Measurements from ENCODE around the gene SLC6A5. TPM values are rescaled to one million over a fixed set of nuclear protein-coding genes. Genes with fewer than 3 reads are reported as not detected.

Gene SLC6A5
- total RNA-seq, 4 donors from 2014 or later: not detected

GRCh38 chr11:20601221-20601914, 2.0 kb downstream of the SLC6A5 start:
- Histone ChIP-seq H3K27ac (no peak overlapping the region), H3K4me1 (peaks cover 0 to 4% (median 0%) of the 10 kb centered on the region in 4 donors), H3K4me3 (no peak overlapping the region), H3K36me3 (no peaks in the 10 kb centered on the region), H3K27me3 (peaks cover 100% of the 10 kb centered on the region), H3K9me3 (no peaks in the 10 kb centered on the region)
- 23% methylated on average over 61 of the region's 63 CpGs; no CpG with 5 or more reads in 1 of the 2 donors for WGBS, 2 donors (ENCODE audit: low coverage in 1 of 2)
- TF ChIP-seq, protein P1, sequence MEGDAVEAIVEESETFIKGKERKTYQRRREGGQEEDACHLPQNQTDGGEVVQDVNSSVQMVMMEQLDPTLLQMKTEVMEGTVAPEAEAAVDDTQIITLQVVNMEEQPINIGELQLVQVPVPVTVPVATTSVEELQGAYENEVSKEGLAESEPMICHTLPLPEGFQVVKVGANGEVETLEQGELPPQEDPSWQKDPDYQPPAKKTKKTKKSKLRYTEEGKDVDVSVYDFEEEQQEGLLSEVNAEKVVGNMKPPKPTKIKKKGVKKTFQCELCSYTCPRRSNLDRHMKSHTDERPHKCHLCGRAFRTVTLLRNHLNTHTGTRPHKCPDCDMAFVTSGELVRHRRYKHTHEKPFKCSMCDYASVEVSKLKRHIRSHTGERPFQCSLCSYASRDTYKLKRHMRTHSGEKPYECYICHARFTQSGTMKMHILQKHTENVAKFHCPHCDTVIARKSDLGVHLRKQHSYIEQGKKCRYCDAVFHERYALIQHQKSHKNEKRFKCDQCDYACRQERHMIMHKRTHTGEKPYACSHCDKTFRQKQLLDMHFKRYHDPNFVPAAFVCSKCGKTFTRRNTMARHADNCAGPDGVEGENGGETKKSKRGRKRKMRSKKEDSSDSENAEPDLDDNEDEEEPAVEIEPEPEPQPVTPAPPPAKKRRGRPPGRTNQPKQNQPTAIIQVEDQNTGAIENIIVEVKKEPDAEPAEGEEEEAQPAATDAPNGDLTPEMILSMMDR (IDR thresholded peaks at IDR 0.05): no peak
- no peak for TF ChIP-seq POLR2A (IDR thresholded peaks at IDR 0.05)
- in situ Hi-C loops (cut with MboI; ENCODE audit: low pct_ligation_motif_present in 1 of 4, low pct_unique_long_range_greater_than_20kb in 1 of 4, low sequenced_read_pairs in 3 of 4): loop anchor here in 3 of 4 donors (25.0 kb wide), 2 partner anchors 214 to 464 kb away; partner anchors contain the start of gene PRMT3 (in 3 of the 3)
- no peak for DNase-seq
- intact Hi-C loops (cut with DNase I; ENCODE audit: low total_unique reads): no loop called here

DNA sequence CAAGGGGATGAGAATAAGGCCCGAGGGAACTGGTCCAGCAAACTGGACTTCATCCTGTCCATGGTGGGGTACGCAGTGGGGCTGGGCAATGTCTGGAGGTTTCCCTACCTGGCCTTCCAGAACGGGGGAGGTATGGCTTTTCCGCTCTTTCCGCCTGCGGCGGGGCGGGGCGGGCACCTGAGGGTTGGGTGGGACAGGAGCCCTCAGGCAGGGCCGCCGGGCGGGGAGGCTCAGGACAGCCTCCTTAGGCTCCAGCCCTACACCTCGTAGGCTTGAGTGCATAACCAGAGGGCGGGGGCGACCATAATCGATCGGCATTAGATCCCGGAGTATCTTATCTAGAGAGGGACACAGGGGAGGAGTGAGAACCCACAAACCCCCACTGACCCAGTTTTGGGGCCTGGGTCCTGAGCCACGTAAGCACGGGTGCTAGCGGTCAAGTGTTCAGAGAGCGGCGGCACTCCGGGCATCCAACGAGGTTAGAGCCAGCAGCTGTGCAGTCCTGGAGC, 4.9 kb downstream of the SLC6A5 start:
- no peak overlapping the region for H3K4me3 ChIP-seq
- no peak overlapping the region for H3K27ac ChIP-seq
- in situ Hi-C loops (cut with MboI; ENCODE audit: low pct_ligation_motif_present in 1 of 4, low pct_unique_long_range_greater_than_20kb in 1 of 4, low sequenced_read_pairs in 3 of 4): loop anchor here in 3 of 4 donors (25.0 kb wide), 2 partner anchors 217 to 467 kb away; partner anchors contain the start of gene PRMT3 (in 3 of the 3)
- DNase-seq: no peak
- intact Hi-C loops (cut with DNase I; ENCODE audit: low total_unique reads): no loop called here
- TF ChIP-seq POLR2AphosphoS5 (IDR thresholded peaks at IDR 0.05) (no peak), EP300 (IDR thresholded peaks at IDR 0.05; ENCODE audit: low read depth) (no peak), POLR2A (IDR thresholded peaks at IDR 0.05) (no peak)
- TF ChIP-seq, protein P1 (IDR thresholded peaks at IDR 0.05): no peak
- peaks cover 97% of the 10 kb centered on the region for H3K27me3 ChIP-seq
- 26% methylated on average over 12 of the region's 25 CpGs; no CpG with 5 or more reads in 1 of the 2 donors for WGBS, 2 donors (ENCODE audit: low coverage in 1 of 2)
- no peaks in the 10 kb centered on the region for H3K4me1 ChIP-seq
- no peaks in the 10 kb centered on the region for H3K36me3 ChIP-seq
- no peaks in the 10 kb centered on the region for H3K9me3 ChIP-seq

- 36% methylated on average over 27 of the region's 27 CpGs; no CpG with 5 or more reads in 1 of the 2 donors for WGBS, 2 donors (ENCODE audit: low coverage in 1 of 2)
- H3K27me3 ChIP-seq: peaks cover 97% of the 10 kb centered on the region
These were observed 5.6 kb downstream of the SLC6A5 start for GRCh38 chr11:20604864-20605601.

More at GRCh38 chr11:20604864-20605601, 5.6 kb downstream of the SLC6A5 start:
- no peaks in the 10 kb centered on the region for H3K36me3 ChIP-seq
- no peak for DNase-seq
- H3K9me3 ChIP-seq: no peaks in the 10 kb centered on the region
- no peak overlapping the region for H3K4me3 ChIP-seq
- H3K27ac ChIP-seq: no peak overlapping the region
- in situ Hi-C loops (cut with MboI; ENCODE audit: low pct_ligation_motif_present in 1 of 4, low pct_unique_long_range_greater_than_20kb in 1 of 4, low sequenced_read_pairs in 3 of 4): loop anchor here in 3 of 4 donors (25.0 kb wide), 2 partner anchors 218 to 468 kb away; partner anchors contain the start of gene PRMT3 (in 3 of the 3)
- peaks cover 0 to 2% (median 0%) of the 10 kb centered on the region in 4 donors for H3K4me1 ChIP-seq
- intact Hi-C loops (cut with DNase I; ENCODE audit: low total_unique reads): no loop called here
- no peak for TF ChIP-seq POLR2AphosphoS5 (IDR thresholded peaks at IDR 0.05)
- no peak for TF ChIP-seq POLR2A (IDR thresholded peaks at IDR 0.05)
- TF ChIP-seq, protein P1 (IDR thresholded peaks at IDR 0.05): no peak
- no peak for TF ChIP-seq EP300 (IDR thresholded peaks at IDR 0.05; ENCODE audit: low read depth)
